Measurements from ENCODE around the gene ATP9B.

GRCh38 chr18:79203017-79203605, 133.9 kb downstream of the ATP9B start:
- TF ChIP-seq CTCF (conservative IDR thresholded peaks at IDR 0.05 in 1 of 2, IDR thresholded peaks at IDR 0.05 in 1 of 2; ENCODE audit: extremely low read depth in 1 of 2, insufficient read depth in 1 of 2, low read depth in 1 of 2, low read length in 2 of 2) = no peak
- TF ChIP-seq EZH2 (IDR thresholded peaks at IDR 0.05; ENCODE audit: borderline replicate concordance, low read length) = no peak
